Neural cell (in vitro differentiated cells): ENCODE measurements around the gene PDCD4. TPM values are rescaled to one million over a fixed set of nuclear protein-coding genes. Genes with fewer than 3 reads are reported as not detected.

ENCODE experiments used
- H2AFZ ChIP-seq: fragments of 200-600, 300-800 bp; sonication (generic), shearing (Covaris generic); 2 replicates; pipeline ENCODE4 v1.6.0; 2014; ENCODE audit warnings: low read depth, mild to moderate bottlenecking, antibody characterized with exemption, low read length, moderate library complexity
- H3F3A ChIP-seq: fragments of 200-600 bp; shearing (Covaris generic); 2 replicates; pipeline ENCODE4 v1.6.1; 2016; ENCODE audit warnings: mild to moderate bottlenecking, moderate library complexity, mixed read lengths, antibody characterized with exemption, low read length; ENCODE audit not compliant: insufficient read depth, poor library complexity, severe bottlenecking
- H3K27ac ChIP-seq: fragments of 200-600, 300-800 bp; sonication (generic), shearing (Covaris generic); 2 replicates; pipeline ENCODE4 v1.5.1; 2014; ENCODE audit warnings: mild to moderate bottlenecking, low read length, moderate library complexity
- H3K27me3 ChIP-seq: fragments of 300-800, 200-600 bp; sonication (generic), shearing (Covaris generic); 2 replicates; pipeline ENCODE4 v1.6.0; 2014; ENCODE audit warnings: mild to moderate bottlenecking, low read depth, low read length, moderate library complexity; ENCODE audit not compliant: insufficient read depth
- H3K36me3 ChIP-seq: fragments of 300-800, 200-600 bp; sonication (generic), shearing (Covaris generic); 2 replicates; pipeline ENCODE4 v1.5.1; 2014; ENCODE audit warnings: mild to moderate bottlenecking, antibody characterized with exemption, low read length, moderate library complexity; ENCODE audit not compliant: insufficient read depth
- H3K4me2 ChIP-seq: fragments of 300-800, 200-600 bp; sonication (generic), shearing (Covaris generic); 2 replicates; pipeline ENCODE4 v1.6.0; 2014; ENCODE audit warnings: mild to moderate bottlenecking, low read length
- H3K4me3 ChIP-seq: fragments of 300-800, 200-600 bp; sonication (generic), shearing (Covaris generic); 2 replicates; pipeline ENCODE4 v1.5.1; 2014; ENCODE audit warnings: mild to moderate bottlenecking, low read length, moderate library complexity
- H3K79me2 ChIP-seq: fragments of 200-600 bp; shearing (Covaris generic); replicated peaks from 2 replicates; pipeline ENCODE4 v1.6.0; 2014; ENCODE audit warnings: mild to moderate bottlenecking, low read length, moderate library complexity; ENCODE audit not compliant: insufficient read depth
- H3K9ac ChIP-seq: fragments of 300-800, 200-600 bp; sonication (generic), shearing (Covaris generic); 2 replicates; pipeline ENCODE4 v1.6.1; 2016; ENCODE audit warnings: mild to moderate bottlenecking, low read length, mixed read lengths
- H3K9me2 ChIP-seq: fragments of 200-600 bp; shearing (Covaris generic); 2 replicates; pipeline ENCODE4 v1.6.1; 2016; ENCODE audit warnings: mild to moderate bottlenecking, low read length, mixed read lengths; ENCODE audit not compliant: insufficient read depth
- H3K9me3 ChIP-seq: fragments of 200-600, 300-800 bp; sonication (generic), shearing (Covaris generic); 2 replicates; pipeline ENCODE4 v1.6.1; 2016; ENCODE audit warnings: mild to moderate bottlenecking, mixed run types, low read length, moderate library complexity, mixed read lengths
- H4K20me1 ChIP-seq: fragments of 200-600 bp; shearing (Covaris generic); 2 replicates; pipeline ENCODE4 v1.6.1; 2016; ENCODE audit warnings: mild to moderate bottlenecking, mixed run types; ENCODE audit not compliant: insufficient read depth
- EP300 ChIP-seq: fragments of 450-650 bp; conservative IDR thresholded peaks from 2 replicates; pipeline ENCODE4 v1.6.1; 2014; ENCODE audit warnings: antibody characterized with exemption, mild to moderate bottlenecking, moderate library complexity; ENCODE audit not compliant: poor library complexity, severe bottlenecking
- EZH2 ChIP-seq: fragments of 200-600, 300-800 bp; shearing (Covaris generic), sonication (generic); IDR thresholded peaks from 2 replicates; pipeline ENCODE4 v1.6.1; 2014; ENCODE audit warnings: antibody characterized with exemption, low read length, borderline replicate concordance, mild to moderate bottlenecking; ENCODE audit not compliant: insufficient read depth, poor library complexity, severe bottlenecking
- MXI1 ChIP-seq: fragments of 450-650 bp; conservative IDR thresholded peaks from 2 replicates; pipeline ENCODE4 v1.6.1; 2014; ENCODE audit warnings: antibody characterized with exemption, mild to moderate bottlenecking; ENCODE audit not compliant: poor library complexity, severe bottlenecking
- POLR2AphosphoS5 ChIP-seq: IDR thresholded peaks from 2 replicates; pipeline ENCODE4 v1.6.1; 2012
- RAD21 ChIP-seq: fragments of 450-650 bp; conservative IDR thresholded peaks from 2 replicates; pipeline ENCODE4 v1.6.1; 2014; ENCODE audit warnings: antibody characterized with exemption, mild to moderate bottlenecking, moderate library complexity
- SMC3 ChIP-seq: fragments of 450-650 bp; conservative IDR thresholded peaks from 2 replicates; pipeline ENCODE4 v1.6.1; 2014; ENCODE audit warnings: antibody characterized with exemption, mild to moderate bottlenecking, moderate library complexity; ENCODE audit not compliant: poor library complexity
- TAF1 ChIP-seq: IDR thresholded peaks from 2 replicates; pipeline ENCODE4 v1.6.1; 2012; ENCODE audit warnings: low read depth
- polyA plus RNA-seq: library from polyadenylated mRNA; depleted of rRNA; stranded (reverse); fragments of >200 nt; gene quantifications from 2 replicates; pipeline ENCODE4 v1.2.3, GENCODE V29; 2014
- TF ChIP-seq, protein P1 (sequence below): IDR thresholded peaks from 2 replicates; pipeline ENCODE4 v1.6.1; 2012; ENCODE audit warnings: borderline replicate concordance
- TF ChIP-seq, protein P2 (sequence below): fragments of 450-650 bp; IDR thresholded peaks from 2 replicates; pipeline ENCODE4 v1.5.1; 2014; ENCODE audit warnings: antibody characterized with exemption, mild to moderate bottlenecking, moderate library complexity; ENCODE audit not compliant: poor library complexity, severe bottlenecking

PDCD4 gene
- polyA plus RNA-seq, 1 donor from 2014 or later = 83.5 TPM

DNA sequence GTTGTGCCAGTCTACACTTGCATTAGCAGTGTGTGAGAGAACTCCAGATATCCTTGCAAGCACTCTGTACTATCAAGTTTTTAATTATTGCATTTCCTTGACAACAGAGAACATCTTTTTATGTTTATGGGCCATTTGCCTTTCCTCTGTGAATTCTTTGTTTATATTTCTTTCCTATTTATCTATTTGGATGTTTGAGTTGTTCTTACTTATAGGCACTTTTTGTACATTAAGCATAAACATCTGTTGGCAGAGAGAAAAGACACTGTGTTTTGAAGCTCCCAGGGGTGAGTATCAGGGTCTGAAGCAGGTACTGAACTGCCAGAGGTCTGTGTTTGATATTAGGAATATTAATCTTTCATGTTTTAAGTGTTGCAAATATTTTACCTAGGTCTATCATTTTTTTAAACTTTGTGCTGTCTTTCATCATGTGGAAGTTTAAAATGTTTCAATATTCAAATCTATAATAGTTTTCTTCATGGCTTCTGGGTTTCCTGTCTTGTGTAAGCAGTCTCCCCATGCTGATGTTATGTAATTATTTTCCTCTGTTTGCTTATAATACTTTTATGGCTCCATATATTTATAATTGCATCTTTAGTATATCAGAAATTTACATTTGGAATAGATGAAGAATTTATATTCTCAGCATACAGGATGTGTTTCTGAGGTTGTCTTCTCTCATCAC is 17.7 kb upstream of the PDCD4 start:
- no peak overlapping the region for H2AFZ ChIP-seq
- H4K20me1 ChIP-seq = no peaks in the 10 kb centered on the region
- no peak overlapping the region for H3K4me2 ChIP-seq
- H3K27me3 ChIP-seq = no peaks in the 10 kb centered on the region
- no peak for TF ChIP-seq POLR2AphosphoS5
- no peak for TF ChIP-seq TAF1
- H3K9ac ChIP-seq = no peak overlapping the region
- no peaks in the 10 kb centered on the region for H3K9me2 ChIP-seq
- H3K4me3 ChIP-seq = no peak overlapping the region
- H3K9me3 ChIP-seq = no peaks in the 10 kb centered on the region
- no peak overlapping the region for H3K27ac ChIP-seq
- no peaks in the 10 kb centered on the region for H3K79me2 ChIP-seq
- H3F3A ChIP-seq = no peaks in the 10 kb centered on the region
- H3K36me3 ChIP-seq = no peaks in the 10 kb centered on the region

DNA sequence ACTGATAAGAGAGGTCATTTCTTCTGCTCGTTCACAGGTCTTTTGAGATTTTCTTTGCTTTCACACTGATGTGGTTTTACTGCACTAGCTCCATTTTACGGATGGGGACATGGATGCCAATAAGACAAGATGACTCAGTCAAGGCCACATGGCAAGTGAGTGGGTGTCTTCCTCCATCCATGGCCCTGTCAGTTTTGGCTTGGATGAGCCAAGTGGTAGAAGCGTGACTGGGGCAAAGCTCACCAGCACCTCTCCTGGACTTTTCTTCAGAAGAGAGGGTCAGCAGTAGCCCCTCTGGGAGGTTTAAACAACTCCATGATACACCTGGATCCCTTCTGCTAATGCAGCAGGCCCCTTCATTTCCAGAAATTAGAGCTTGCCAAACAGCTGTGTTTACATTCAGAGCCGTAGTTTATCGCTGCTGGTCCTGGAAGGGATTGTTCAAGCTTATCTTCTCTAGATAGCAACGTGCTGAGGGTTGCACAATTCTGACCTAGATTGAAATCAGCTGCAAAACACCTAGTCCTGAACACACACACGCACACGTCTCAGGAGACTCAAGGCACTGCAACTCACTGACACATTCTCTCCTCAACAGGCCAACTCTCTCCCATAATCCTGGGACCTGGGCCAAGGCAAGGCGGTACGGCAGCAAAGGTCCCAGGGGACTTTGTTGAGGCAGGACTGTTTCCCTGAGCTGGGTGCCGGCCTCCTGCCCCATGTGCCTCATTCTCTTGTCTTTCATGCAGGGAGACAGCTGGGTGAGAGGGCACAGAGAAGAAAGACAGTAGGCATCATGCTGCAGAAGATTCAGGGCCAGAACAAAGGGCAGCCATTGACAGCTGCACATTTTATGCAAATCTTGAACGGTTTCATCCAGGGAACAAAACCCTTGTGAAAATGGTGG is 14.2 kb upstream of the PDCD4 start:
- Histone ChIP-seq H3K27me3 (no peaks in the 10 kb centered on the region), H3K4me3 (no peak overlapping the region), H2AFZ (no peak overlapping the region), H3K9ac (no peak overlapping the region), H3K36me3 (no peaks in the 10 kb centered on the region), H3K79me2 (no peaks in the 10 kb centered on the region), H3K4me2 (no peak overlapping the region), H3K9me2 (no peaks in the 10 kb centered on the region), H4K20me1 (no peaks in the 10 kb centered on the region), H3K27ac (no peak overlapping the region), H3F3A (no peaks in the 10 kb centered on the region), H3K9me3 (no peaks in the 10 kb centered on the region)
- TF ChIP-seq SMC3 (no peak), EZH2 (no peak), POLR2AphosphoS5 (no peak), EP300 (no peak), TAF1 (no peak)
- TF ChIP-seq, protein P1, sequence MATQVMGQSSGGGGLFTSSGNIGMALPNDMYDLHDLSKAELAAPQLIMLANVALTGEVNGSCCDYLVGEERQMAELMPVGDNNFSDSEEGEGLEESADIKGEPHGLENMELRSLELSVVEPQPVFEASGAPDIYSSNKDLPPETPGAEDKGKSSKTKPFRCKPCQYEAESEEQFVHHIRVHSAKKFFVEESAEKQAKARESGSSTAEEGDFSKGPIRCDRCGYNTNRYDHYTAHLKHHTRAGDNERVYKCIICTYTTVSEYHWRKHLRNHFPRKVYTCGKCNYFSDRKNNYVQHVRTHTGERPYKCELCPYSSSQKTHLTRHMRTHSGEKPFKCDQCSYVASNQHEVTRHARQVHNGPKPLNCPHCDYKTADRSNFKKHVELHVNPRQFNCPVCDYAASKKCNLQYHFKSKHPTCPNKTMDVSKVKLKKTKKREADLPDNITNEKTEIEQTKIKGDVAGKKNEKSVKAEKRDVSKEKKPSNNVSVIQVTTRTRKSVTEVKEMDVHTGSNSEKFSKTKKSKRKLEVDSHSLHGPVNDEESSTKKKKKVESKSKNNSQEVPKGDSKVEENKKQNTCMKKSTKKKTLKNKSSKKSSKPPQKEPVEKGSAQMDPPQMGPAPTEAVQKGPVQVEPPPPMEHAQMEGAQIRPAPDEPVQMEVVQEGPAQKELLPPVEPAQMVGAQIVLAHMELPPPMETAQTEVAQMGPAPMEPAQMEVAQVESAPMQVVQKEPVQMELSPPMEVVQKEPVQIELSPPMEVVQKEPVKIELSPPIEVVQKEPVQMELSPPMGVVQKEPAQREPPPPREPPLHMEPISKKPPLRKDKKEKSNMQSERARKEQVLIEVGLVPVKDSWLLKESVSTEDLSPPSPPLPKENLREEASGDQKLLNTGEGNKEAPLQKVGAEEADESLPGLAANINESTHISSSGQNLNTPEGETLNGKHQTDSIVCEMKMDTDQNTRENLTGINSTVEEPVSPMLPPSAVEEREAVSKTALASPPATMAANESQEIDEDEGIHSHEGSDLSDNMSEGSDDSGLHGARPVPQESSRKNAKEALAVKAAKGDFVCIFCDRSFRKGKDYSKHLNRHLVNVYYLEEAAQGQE = no peak

DNA sequence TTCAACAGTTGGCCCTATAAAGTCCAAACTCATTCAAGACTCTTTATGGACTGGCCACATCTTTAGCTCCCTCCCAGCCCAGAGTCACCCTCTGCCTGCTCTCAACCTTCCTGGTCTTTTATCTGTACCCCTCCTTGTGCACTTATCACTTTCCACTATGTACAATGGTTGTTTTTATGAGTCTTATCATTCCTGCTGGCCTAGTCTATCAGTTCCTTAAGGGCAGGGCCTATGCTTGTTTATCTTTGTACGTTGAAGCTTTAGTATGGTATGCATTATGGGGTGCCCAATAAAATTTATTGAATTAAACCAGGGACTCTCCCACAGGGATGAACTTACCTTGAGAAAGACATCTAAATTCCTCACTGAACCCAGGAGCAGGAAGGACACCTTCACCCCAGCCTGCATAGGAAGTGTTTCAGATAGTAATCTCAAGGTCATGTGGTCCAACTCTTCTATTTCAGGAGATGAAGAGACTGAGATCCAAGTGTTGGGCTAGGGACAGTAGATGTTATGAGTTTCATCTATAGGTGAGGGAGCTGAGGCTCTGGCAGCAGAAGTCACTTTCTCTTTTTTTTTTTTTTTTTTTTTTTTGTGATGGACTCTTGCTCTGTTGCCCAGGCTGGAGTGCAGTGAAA is 13.3 kb upstream of the PDCD4 start:
- TF ChIP-seq, protein P1 = no peak
- TF ChIP-seq RAD21 (no peak), TAF1 (no peak), EP300 (no peak), MXI1 (no peak)
- TF ChIP-seq, protein P2, sequence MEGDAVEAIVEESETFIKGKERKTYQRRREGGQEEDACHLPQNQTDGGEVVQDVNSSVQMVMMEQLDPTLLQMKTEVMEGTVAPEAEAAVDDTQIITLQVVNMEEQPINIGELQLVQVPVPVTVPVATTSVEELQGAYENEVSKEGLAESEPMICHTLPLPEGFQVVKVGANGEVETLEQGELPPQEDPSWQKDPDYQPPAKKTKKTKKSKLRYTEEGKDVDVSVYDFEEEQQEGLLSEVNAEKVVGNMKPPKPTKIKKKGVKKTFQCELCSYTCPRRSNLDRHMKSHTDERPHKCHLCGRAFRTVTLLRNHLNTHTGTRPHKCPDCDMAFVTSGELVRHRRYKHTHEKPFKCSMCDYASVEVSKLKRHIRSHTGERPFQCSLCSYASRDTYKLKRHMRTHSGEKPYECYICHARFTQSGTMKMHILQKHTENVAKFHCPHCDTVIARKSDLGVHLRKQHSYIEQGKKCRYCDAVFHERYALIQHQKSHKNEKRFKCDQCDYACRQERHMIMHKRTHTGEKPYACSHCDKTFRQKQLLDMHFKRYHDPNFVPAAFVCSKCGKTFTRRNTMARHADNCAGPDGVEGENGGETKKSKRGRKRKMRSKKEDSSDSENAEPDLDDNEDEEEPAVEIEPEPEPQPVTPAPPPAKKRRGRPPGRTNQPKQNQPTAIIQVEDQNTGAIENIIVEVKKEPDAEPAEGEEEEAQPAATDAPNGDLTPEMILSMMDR = no peak
- H3K9ac ChIP-seq = no peak overlapping the region
- no peaks in the 10 kb centered on the region for H3K36me3 ChIP-seq
- H4K20me1 ChIP-seq = no peaks in the 10 kb centered on the region
- no peaks in the 10 kb centered on the region for H3K27me3 ChIP-seq
- no peak overlapping the region for H2AFZ ChIP-seq
- H3K79me2 ChIP-seq = no peaks in the 10 kb centered on the region
- H3K9me2 ChIP-seq = no peaks in the 10 kb centered on the region
- H3K4me2 ChIP-seq = no peak overlapping the region
- no peak overlapping the region for H3K27ac ChIP-seq
- no peaks in the 10 kb centered on the region for H3K9me3 ChIP-seq
- H3K4me3 ChIP-seq = no peak overlapping the region
- H3F3A ChIP-seq = no peaks in the 10 kb centered on the region
